OCI-LY1 (cell line): ENCODE data around the gene XYLT1.

ENCODE experiments used
- H2AFZ ChIP-seq: fragments of 200-600 bp; sonication (generic), shearing (Covaris generic); 2 replicates; pipeline ENCODE4 v1.6.0; 2014; ENCODE audit warnings: antibody characterized with exemption, mild to moderate bottlenecking, low read length
- H3F3A ChIP-seq: fragments of 200-600 bp; sonication (generic), shearing (Covaris generic); 2 replicates; pipeline ENCODE4 v1.6.0; 2014; ENCODE audit warnings: mild to moderate bottlenecking, antibody characterized with exemption, low read length, moderate library complexity; ENCODE audit not compliant: insufficient read depth
- H3K27ac ChIP-seq: fragments of 200-600 bp; sonication (generic); 2 replicates; pipeline ENCODE4 v1.5.1; 2014; ENCODE audit warnings: low read length, mixed run types, mild to moderate bottlenecking, low read depth; ENCODE audit not compliant: poor library complexity, severe bottlenecking
- H3K27me3 ChIP-seq: fragments of 200-600 bp; sonication (generic); 2 replicates; pipeline ENCODE4 v1.6.0; 2014; ENCODE audit warnings: antibody characterized with exemption, mild to moderate bottlenecking, low read length, moderate library complexity; ENCODE audit not compliant: insufficient read depth
- H3K36me3 ChIP-seq: fragments of 200-600 bp; sonication (generic); 2 replicates; pipeline ENCODE4 v1.6.1; 2014; ENCODE audit warnings: mild to moderate bottlenecking, antibody characterized with exemption, low read length, moderate library complexity, mixed read lengths; ENCODE audit not compliant: insufficient read depth
- H3K4me1 ChIP-seq: fragments of 200-600 bp; sonication (generic); 2 replicates; pipeline ENCODE4 v1.5.1; 2014; ENCODE audit warnings: mild to moderate bottlenecking, low read length, moderate library complexity; ENCODE audit not compliant: insufficient read depth, severe bottlenecking
- H3K4me2 ChIP-seq: fragments of 200-600 bp; sonication (generic), shearing (Covaris generic); 2 replicates; pipeline ENCODE4 v1.6.1; 2014; ENCODE audit warnings: low read length
- H3K4me3 ChIP-seq: fragments of 200-600 bp; sonication (generic); 2 replicates; pipeline ENCODE4 v1.5.1; 2014; ENCODE audit warnings: low read length, low read depth, mild to moderate bottlenecking, mixed read lengths; ENCODE audit not compliant: poor library complexity, severe bottlenecking
- H3K79me2 ChIP-seq: fragments of 200-600 bp; shearing (Covaris generic); 2 replicates; pipeline ENCODE4 v1.6.1; 2016; ENCODE audit warnings: mixed run types, low read length, mixed read lengths; ENCODE audit not compliant: insufficient read depth
- H3K9ac ChIP-seq: fragments of 200-600 bp; sonication (generic), shearing (Covaris generic); 2 replicates; pipeline ENCODE4 v1.6.1; 2014; ENCODE audit warnings: mild to moderate bottlenecking, low read length, mixed read lengths
- H3K9me2 ChIP-seq: fragments of 200-600 bp; sonication (generic), shearing (Covaris generic); 2 replicates; pipeline ENCODE4 v1.6.1; 2014; ENCODE audit warnings: low read depth, mild to moderate bottlenecking, low read length, mixed read lengths
- H3K9me3 ChIP-seq: fragments of 200-600 bp; shearing (Covaris generic); 2 replicates; pipeline ENCODE4 v1.6.1; 2014; ENCODE audit warnings: low read length, mixed read lengths
- H4K20me1 ChIP-seq: fragments of 200-600 bp; sonication (generic), shearing (Covaris generic); 2 replicates; pipeline ENCODE4 v1.6.0; 2016; ENCODE audit warnings: mild to moderate bottlenecking, low read length; ENCODE audit not compliant: insufficient read depth
- CTCF ChIP-seq: fragments of 200-600 bp; sonication (generic), shearing (Covaris generic); IDR thresholded peaks from 2 replicates; pipeline ENCODE4 v1.5.1; 2017; ENCODE audit warnings: mild to moderate bottlenecking, antibody characterized with exemption, low read length, moderate library complexity, mixed read lengths
- EZH2 ChIP-seq: fragments of 200-600 bp; sonication (generic), shearing (Covaris generic); IDR thresholded peaks from 2 replicates; pipeline ENCODE4 v1.8.0; 2017; ENCODE audit warnings: borderline replicate concordance, mixed run types, mild to moderate bottlenecking, antibody characterized with exemption, low read length, moderate library complexity, mixed read lengths

Gene XYLT1

GRCh38 chr16:17294856-17295255 lies 175.9 kb downstream of the XYLT1 start:
- Histone ChIP-seq H3K4me1 (peaks cover 9% of the 10 kb centered on the region), H3K4me2 (no peak overlapping the region), H3K9ac (no peak overlapping the region)

GRCh38 chr16:17293813-17294558 lies 176.8 kb downstream of the XYLT1 start:
- no peaks in the 10 kb centered on the region for H3F3A ChIP-seq
- H3K79me2 ChIP-seq = no peaks in the 10 kb centered on the region
- no peaks in the 10 kb centered on the region for H3K9me3 ChIP-seq
- H3K4me3 ChIP-seq = no peak overlapping the region
- no peaks in the 10 kb centered on the region for H4K20me1 ChIP-seq
- no peak overlapping the region for H3K27ac ChIP-seq
- no peaks in the 10 kb centered on the region for H3K9me2 ChIP-seq
- no peak for TF ChIP-seq CTCF
- no peak for TF ChIP-seq EZH2
- no peaks in the 10 kb centered on the region for H3K27me3 ChIP-seq
- no peak overlapping the region for H2AFZ ChIP-seq
- H3K36me3 ChIP-seq = peaks cover 4% of the 10 kb centered on the region
- no peak overlapping the region for H3K4me2 ChIP-seq
- no peak overlapping the region for H3K9ac ChIP-seq
- H3K4me1 ChIP-seq = peaks cover 9% of the 10 kb centered on the region

More at GRCh38 chr16:17294856-17295255, 175.9 kb downstream of the XYLT1 start:
- no peak overlapping the region for H3K27ac ChIP-seq
- no peak overlapping the region for H2AFZ ChIP-seq
- no peaks in the 10 kb centered on the region for H4K20me1 ChIP-seq
- no peaks in the 10 kb centered on the region for H3K9me3 ChIP-seq
- TF ChIP-seq CTCF = no peak
- no peak for TF ChIP-seq EZH2
- no peaks in the 10 kb centered on the region for H3K79me2 ChIP-seq
- no peaks in the 10 kb centered on the region for H3K9me2 ChIP-seq
- no peaks in the 10 kb centered on the region for H3K27me3 ChIP-seq
- no peak overlapping the region for H3K4me3 ChIP-seq
- H3K36me3 ChIP-seq = no peaks in the 10 kb centered on the region; the same call in 1 of the 2 replicates
- no peaks in the 10 kb centered on the region for H3F3A ChIP-seq

- no peak overlapping the region for H3K27ac ChIP-seq
These were observed 179.5 kb downstream of the XYLT1 start for GRCh38 chr16:17291289-17291688.

More at GRCh38 chr16:17291289-17291688, 179.5 kb downstream of the XYLT1 start:
- Histone ChIP-seq H3K4me1 (peaks cover 9% of the 10 kb centered on the region), H3K9ac (no peak overlapping the region), H3F3A (no peaks in the 10 kb centered on the region), H3K79me2 (no peaks in the 10 kb centered on the region), H4K20me1 (no peaks in the 10 kb centered on the region), H3K36me3 (peaks cover 7% of the 10 kb centered on the region; the same call in 1 of the 2 replicates), H3K4me3 (no peak overlapping the region), H2AFZ (no peak overlapping the region), H3K9me2 (no peaks in the 10 kb centered on the region), H3K4me2 (no peak overlapping the region), H3K27me3 (no peaks in the 10 kb centered on the region), H3K9me3 (no peaks in the 10 kb centered on the region)
- TF ChIP-seq CTCF (no peak), EZH2 (no peak)
